H9 (cell line): Measurements from ENCODE around the gene MARCHF7. TPM values are rescaled to one million over a fixed set of nuclear protein-coding genes. Genes with fewer than 3 reads are reported as not detected.

Source experiments
- DNase-seq: peaks from one replicate; pipeline ENCODE4 v3.0.0-alpha.2; 2017
- H2AFZ ChIP-seq: one replicate; pipeline ENCODE4 v1.6.1; 2013; ENCODE audit warnings: mild to moderate bottlenecking, low read length, control low read depth, moderate library complexity
- H2AK5ac ChIP-seq: 2 replicates; pipeline ENCODE4 v1.6.1; 2013; ENCODE audit warnings: low read length, control low read depth, mixed read lengths; ENCODE audit not compliant: insufficient read length
- H2BK120ac ChIP-seq: one replicate; pipeline ENCODE4 v1.6.1; 2013; ENCODE audit warnings: low read depth, mild to moderate bottlenecking, low read length, control low read depth, inconsistent platforms; ENCODE audit not compliant: poor library complexity, severe bottlenecking
- H2BK12ac ChIP-seq: 2 replicates; pipeline ENCODE4 v1.6.1; 2013; ENCODE audit warnings: low read length, control low read depth, mixed read lengths, low read depth; ENCODE audit not compliant: insufficient read length
- H2BK15ac ChIP-seq: 2 replicates; pipeline ENCODE4 v1.6.1; 2013; ENCODE audit warnings: low read depth, low read length, control low read depth
- H2BK20ac ChIP-seq: one replicate; pipeline ENCODE4 v1.6.1; 2013; ENCODE audit warnings: low read depth, mild to moderate bottlenecking, low read length, control low read depth, inconsistent platforms; ENCODE audit not compliant: poor library complexity, severe bottlenecking
- H2BK5ac ChIP-seq: 2 replicates; pipeline ENCODE4 v1.6.1; 2013; ENCODE audit warnings: low read length, control low read depth, mixed read lengths; ENCODE audit not compliant: insufficient read length
- H3K14ac ChIP-seq: 2 replicates; pipeline ENCODE4 v1.6.1; 2013; ENCODE audit warnings: low read length, control low read depth; ENCODE audit not compliant: insufficient read depth
- H3K18ac ChIP-seq: 2 replicates; pipeline ENCODE4 v1.6.1; 2013; ENCODE audit warnings: low read depth, mild to moderate bottlenecking, mixed read lengths, low read length, control low read depth; ENCODE audit not compliant: insufficient read length
- H3K23ac ChIP-seq: 2 replicates; pipeline ENCODE4 v1.6.1; 2013; ENCODE audit warnings: low read length, control low read depth, mixed read lengths, low read depth; ENCODE audit not compliant: insufficient read length
- H3K23me2 ChIP-seq: 2 replicates; pipeline ENCODE4 v1.6.1; 2013; ENCODE audit warnings: low read depth, mild to moderate bottlenecking, mixed read lengths, low read length, control low read depth; ENCODE audit not compliant: insufficient read length, poor library complexity, severe bottlenecking
- H3K27ac ChIP-seq: 2 replicates; pipeline ENCODE4 v1.5.1; 2013; ENCODE audit warnings: low read length, control low read depth, mixed read lengths, low read depth; ENCODE audit not compliant: insufficient read length
- H3K27me3 ChIP-seq: 2 replicates; pipeline ENCODE4 v1.6.1; 2013; ENCODE audit warnings: low read length, control low read depth, inconsistent platforms; ENCODE audit not compliant: insufficient read depth
- H3K4ac ChIP-seq: 2 replicates; pipeline ENCODE4 v1.6.1; 2013; ENCODE audit warnings: low read depth, mild to moderate bottlenecking, control low read depth, inconsistent platforms, low read length, moderate library complexity
- H3K4me1 ChIP-seq: 2 replicates; pipeline ENCODE4 v1.6.1; 2013; ENCODE audit warnings: low read length, control low read depth, inconsistent platforms; ENCODE audit not compliant: insufficient read depth
- H3K4me2 ChIP-seq: 2 replicates; pipeline ENCODE4 v1.6.1; 2013; ENCODE audit warnings: low read length, control low read depth, mixed read lengths; ENCODE audit not compliant: insufficient read length, insufficient read depth
- H3K56ac ChIP-seq: 2 replicates; pipeline ENCODE4 v1.6.1; 2013; ENCODE audit warnings: low read depth, mild to moderate bottlenecking, mixed read lengths, low read length, control low read depth; ENCODE audit not compliant: insufficient read length
- H3K79me1 ChIP-seq: 2 replicates; pipeline ENCODE4 v1.6.1; 2013; ENCODE audit warnings: low read depth, mild to moderate bottlenecking, moderate library complexity, low read length, control low read depth, inconsistent platforms; ENCODE audit not compliant: insufficient read depth, poor library complexity, severe bottlenecking
- H3K79me2 ChIP-seq: 2 replicates; pipeline ENCODE4 v1.6.1; 2013; ENCODE audit warnings: low read length, control low read depth, inconsistent platforms; ENCODE audit not compliant: insufficient read depth
- H3K9ac ChIP-seq: 2 replicates; pipeline ENCODE4 v1.6.1; 2013; ENCODE audit warnings: low read length, control low read depth, mixed read lengths; ENCODE audit not compliant: insufficient read length; ENCODE audit errors: extremely low read depth
- H3K9me3 ChIP-seq: one replicate; pipeline ENCODE4 v1.6.1; 2013; ENCODE audit warnings: low read depth, low read length, inconsistent platforms; ENCODE audit not compliant: control insufficient read depth
- H3T11ph ChIP-seq: one replicate; pipeline ENCODE4 v1.6.1; 2013; ENCODE audit warnings: mild to moderate bottlenecking, low read length, control low read depth, inconsistent platforms
- H4K20me1 ChIP-seq: one replicate; pipeline ENCODE4 v1.6.1; 2013; ENCODE audit not compliant: control insufficient read depth, insufficient read length, insufficient read depth
- H4K5ac ChIP-seq: 2 replicates; pipeline ENCODE4 v1.6.1; 2013; ENCODE audit warnings: low read depth, mild to moderate bottlenecking, mixed read lengths, low read length, control low read depth; ENCODE audit not compliant: insufficient read length
- H4K8ac ChIP-seq: replicated peaks from 2 replicates; pipeline ENCODE4 v1.6.1; 2013; ENCODE audit warnings: low read length, control low read depth, mixed read lengths, low read depth; ENCODE audit not compliant: insufficient read length
- H4K91ac ChIP-seq: 2 replicates; pipeline ENCODE4 v1.6.1; 2013; ENCODE audit warnings: low read depth, mild to moderate bottlenecking, moderate library complexity, mixed read lengths, low read length, control low read depth; ENCODE audit not compliant: insufficient read length
- H3K27ac Mint-ChIP-seq, 3 experiments: 2 replicates in 2 of 3; 3 replicates in 1 of 3; pipeline ENCODE4 v1.8.0; 2020 to 2021; ENCODE audit warnings: mixed read lengths in 3 of 3, mild to moderate bottlenecking in 1 of 3, moderate library complexity in 1 of 3
- H3K27me3 Mint-ChIP-seq: 2 replicates; pipeline ENCODE4 v1.8.0; 2021; ENCODE audit warnings: low read depth, mild to moderate bottlenecking, moderate library complexity, mixed read lengths
- H3K36me3 Mint-ChIP-seq, 3 experiments: 2 replicates in 2 of 3; 3 replicates in 1 of 3; pipeline ENCODE4 v1.8.0; 2020 to 2021; ENCODE audit warnings: low read depth in 3 of 3, mixed read lengths in 3 of 3; ENCODE audit not compliant: insufficient read depth in 1 of 3
- H3K4me1 Mint-ChIP-seq, 2 experiments: 2 replicates each; pipeline ENCODE4 v1.8.0; 2020; ENCODE audit warnings: mixed read lengths in 2 of 2
- H3K4me3 Mint-ChIP-seq, 2 experiments: 2 replicates in 1 of 2; 3 replicates in 1 of 2; pipeline ENCODE4 v1.8.0; 2020 to 2021; ENCODE audit warnings: mild to moderate bottlenecking in 2 of 2, mixed read lengths in 2 of 2, moderate library complexity in 1 of 2
- H3K9me3 Mint-ChIP-seq, 2 experiments: 2 replicates in 1 of 2; 3 replicates in 1 of 2; pipeline ENCODE4 v1.8.0; 2020; ENCODE audit warnings: mild to moderate bottlenecking in 2 of 2, mixed read lengths in 2 of 2, moderate library complexity in 1 of 2
- CTCF ChIP-seq: fragments of 200-600 bp; sonication (generic); conservative IDR thresholded peaks from 3 replicates; pipeline ENCODE4 v1.8.0; 2021; ENCODE audit warnings: antibody characterized with exemption, mild to moderate bottlenecking
- WGBS: extraction: QIAGEN DNeasy Blood & Tissue Kit; methylation state at CpG from one replicate; pipeline ENCODE4 v1.1.7; 2013; ENCODE audit warnings: missing lambda C conversion rate, low lambda C conversion rate, mixed read lengths; ENCODE audit not compliant: insufficient read length; ENCODE audit errors: extremely low coverage; 5-methylcytosine and 5-hydroxymethylcytosine counted together
- total RNA-seq: library from RNA; stranded (reverse); gene quantifications from 2 replicates; pipeline ENCODE4 v1.2.1, GENCODE V29; 2021

Gene MARCHF7
- total RNA-seq, 1 experiment from 2014 or later = 111 TPM

- Histone ChIP-seq H4K8ac (no peak overlapping the region), H3K9me3 (no peaks in the 10 kb centered on the region), H4K5ac (no peak overlapping the region), H2BK5ac (no peak overlapping the region), H3K18ac (no peak overlapping the region), H2BK120ac (no peak overlapping the region), H3K27me3 (no peaks in the 10 kb centered on the region), H3K4ac (no peak overlapping the region), H2AK5ac (no peak overlapping the region), H2AFZ (no peak overlapping the region), H3K56ac (no peak overlapping the region), H4K20me1 (no peaks in the 10 kb centered on the region), H3K79me1 (peaks cover 3% of the 10 kb centered on the region), H2BK15ac (no peak overlapping the region), H3T11ph (no peak overlapping the region), H3K4me1 (no peaks in the 10 kb centered on the region), H3K14ac (no peak overlapping the region), H2BK20ac (no peak overlapping the region), H2BK12ac (no peak overlapping the region), H3K79me2 (peaks cover 6% of the 10 kb centered on the region; the same call in 1 of the 2 replicates), H3K23ac (no peak overlapping the region), H3K4me2 (no peak overlapping the region), H4K91ac (no peak overlapping the region), H3K9ac (no peak overlapping the region), H3K27ac (no peak overlapping the region), H3K23me2 (no peaks in the 10 kb centered on the region)
- Mint-ChIP-seq H3K27me3 (no peaks in the 10 kb centered on the region), H3K4me3 (no peak overlapping the region), H3K36me3 (peaks cover 31 to 72% (median 71%) of the 10 kb centered on the region in 3 experiments), H3K27ac (peak overlapping the region in 1 of 3 experiments; percentile 90; a peak in 1 of 7 replicates), H3K9me3 (no peaks in the 10 kb centered on the region), H3K4me1 (peaks cover 0 to 2% of the 10 kb centered on the region in 2 experiments; a peak in 1 of 4 replicates)
- no peak for TF ChIP-seq CTCF
- DNase-seq = no peak
- WGBS = no CpG with 5 or more reads among the region's 11 CpGs
These were observed 25.6 kb downstream of the MARCHF7 start for GRCh38 chr2:159737917-159738296.
